Uterus (tissue), 4 donors: Measurements from ENCODE around the gene MYPOP. TPM values are rescaled to one million over a fixed set of nuclear protein-coding genes. Genes with fewer than 3 reads are reported as not detected.

Experiments used
- DNase-seq, 2 donors: peaks; one replicate each; pipeline ENCODE4 v3.0.0-alpha.2; 2019 to 2020
- H3K27ac ChIP-seq, 2 donors: fragments of 200-600 bp; sonication (generic); 1 replicate in 1 of 2; 2 replicates in 1 of 2; pipeline ENCODE4 v1.5.1; 2016 to 2018
- H3K27me3 ChIP-seq, 2 donors: fragments of 200-600 bp; sonication (generic); one replicate each; pipeline ENCODE4 v1.5.1; 2018 to 2019; ENCODE audit warnings: control low read depth in 1 of 2
- H3K36me3 ChIP-seq, 2 donors: fragments of 200-600 bp; sonication (generic); one replicate each; pipeline ENCODE4 v1.5.1; 2019; ENCODE audit warnings: control low read depth in 1 of 2
- H3K4me1 ChIP-seq, 2 donors: fragments of 200-600 bp; sonication (generic); one replicate each; pipeline ENCODE4 v1.5.1; 2018 to 2019; ENCODE audit warnings: control low read depth in 1 of 2
- H3K4me3 ChIP-seq, 2 donors: fragments of 200-600 bp; sonication (generic); 1 replicate in 1 of 2; 2 replicates in 1 of 2; pipeline ENCODE4 v1.5.1; 2018 to 2019; ENCODE audit warnings: mild to moderate bottlenecking in 1 of 2
- H3K9me3 ChIP-seq, 2 donors: fragments of 200-600 bp; sonication (generic); one replicate each; pipeline ENCODE4 v1.5.1; 2019; ENCODE audit warnings: control low read depth in 1 of 2
- POLR2A ChIP-seq, 2 donors: fragments of 450-650 bp; IDR thresholded peaks; one replicate each; pipeline ENCODE4 v1.6.1; 2016; ENCODE audit warnings: antibody characterized with exemption in 2 of 2, mild to moderate bottlenecking in 1 of 2, moderate library complexity in 1 of 2
- intact Hi-C: fragments of 100-400 bp; cut with DNase I; formaldehyde crosslinking; loops from one replicate; pipeline ENCODE4 v1.15.1; 2023; ENCODE audit warnings: low total_unique reads
- total RNA-seq, 4 donors: library from RNA; depleted of rRNA in 3 of 4; stranded (reverse); fragments of >200 nt in 3 of 4; gene quantifications; one replicate each; pipeline versions ENCODE4 v1.1.0 to v1.2.4, GENCODE V29; 2014 to 2023
- TF ChIP-seq, protein P1 (sequence below), 4 experiments: fragments of 200-600 bp in 2 of 4; fragments of 450-650 bp in 2 of 4; sonication (generic) in 2 of 4; IDR thresholded peaks; one replicate each; pipeline ENCODE4 v1.5.1; 2016 to 2019; ENCODE audit warnings: antibody characterized with exemption in 4 of 4, mild to moderate bottlenecking in 2 of 4, moderate library complexity in 1 of 4
- donor health status: DM: yes; HTN: yes; CAD: no.

Gene MYPOP
- total RNA-seq, 4 donors from 2014 or later, result 0.62 to 13.2 (median 2.8) TPM

DNA sequence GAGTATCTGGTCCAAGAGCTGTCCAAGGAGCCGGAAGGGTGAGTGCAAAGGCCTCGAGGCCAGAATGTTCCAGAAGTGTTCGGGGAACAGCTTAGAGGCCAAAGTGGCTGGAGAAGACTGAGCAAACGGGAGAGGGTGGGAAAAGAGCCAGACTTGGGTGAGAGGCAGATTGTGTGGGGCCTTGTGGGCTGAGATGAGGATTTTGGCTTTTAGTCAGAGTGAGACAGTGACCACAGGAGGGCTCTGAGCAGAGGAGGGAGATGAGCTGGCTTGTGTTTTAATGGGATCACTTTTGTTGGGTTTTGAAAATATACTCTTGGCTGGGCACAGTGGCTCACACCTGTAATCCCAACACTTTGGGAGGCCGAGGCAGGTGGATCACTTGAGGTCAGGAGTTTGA is 6.5 kb upstream of the MYPOP start:
- DNase-seq, result no peak
- Histone ChIP-seq H3K36me3 (no peaks in the 10 kb centered on the region), H3K4me3 (no peak overlapping the region), H3K27ac (no peak overlapping the region), H3K4me1 (no peaks in the 10 kb centered on the region), H3K27me3 (no peaks in the 10 kb centered on the region), H3K9me3 (no peaks in the 10 kb centered on the region)
- no peak for TF ChIP-seq POLR2A (IDR thresholded peaks at IDR 0.05)
- TF ChIP-seq, protein P1, sequence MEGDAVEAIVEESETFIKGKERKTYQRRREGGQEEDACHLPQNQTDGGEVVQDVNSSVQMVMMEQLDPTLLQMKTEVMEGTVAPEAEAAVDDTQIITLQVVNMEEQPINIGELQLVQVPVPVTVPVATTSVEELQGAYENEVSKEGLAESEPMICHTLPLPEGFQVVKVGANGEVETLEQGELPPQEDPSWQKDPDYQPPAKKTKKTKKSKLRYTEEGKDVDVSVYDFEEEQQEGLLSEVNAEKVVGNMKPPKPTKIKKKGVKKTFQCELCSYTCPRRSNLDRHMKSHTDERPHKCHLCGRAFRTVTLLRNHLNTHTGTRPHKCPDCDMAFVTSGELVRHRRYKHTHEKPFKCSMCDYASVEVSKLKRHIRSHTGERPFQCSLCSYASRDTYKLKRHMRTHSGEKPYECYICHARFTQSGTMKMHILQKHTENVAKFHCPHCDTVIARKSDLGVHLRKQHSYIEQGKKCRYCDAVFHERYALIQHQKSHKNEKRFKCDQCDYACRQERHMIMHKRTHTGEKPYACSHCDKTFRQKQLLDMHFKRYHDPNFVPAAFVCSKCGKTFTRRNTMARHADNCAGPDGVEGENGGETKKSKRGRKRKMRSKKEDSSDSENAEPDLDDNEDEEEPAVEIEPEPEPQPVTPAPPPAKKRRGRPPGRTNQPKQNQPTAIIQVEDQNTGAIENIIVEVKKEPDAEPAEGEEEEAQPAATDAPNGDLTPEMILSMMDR (IDR thresholded peaks at IDR 0.05), result no peak
- intact Hi-C loops, result no loop called here

DNA sequence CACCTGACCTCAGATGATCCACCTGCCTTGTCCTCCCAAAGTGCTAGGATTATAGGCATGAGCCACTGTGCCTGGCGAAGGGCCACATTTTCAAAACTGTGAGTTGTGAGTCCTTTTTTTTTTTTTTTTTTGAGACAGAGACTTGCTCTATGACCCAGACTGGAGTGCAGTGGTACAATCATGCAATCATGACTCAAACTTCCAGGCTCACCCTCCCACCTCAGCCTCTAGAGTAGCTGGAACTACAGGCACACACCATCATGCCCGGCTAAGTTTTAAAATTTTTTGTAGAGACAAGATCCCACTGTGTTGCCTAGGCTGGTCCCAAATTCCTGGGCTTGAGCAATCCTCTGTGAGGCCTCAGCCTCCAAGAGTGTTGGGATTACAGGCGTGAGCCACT is 3.8 kb upstream of the MYPOP start:
- no peak for TF ChIP-seq POLR2A (IDR thresholded peaks at IDR 0.05)
- TF ChIP-seq, protein P1 (IDR thresholded peaks at IDR 0.05), result no peak
- DNase-seq, result no peak
- H3K36me3 ChIP-seq, result no peaks in the 10 kb centered on the region
- H3K4me3 ChIP-seq, result no peak overlapping the region
- intact Hi-C loops, result no loop called here
- no peak overlapping the region for H3K27ac ChIP-seq
- H3K9me3 ChIP-seq, result no peaks in the 10 kb centered on the region
- H3K4me1 ChIP-seq, result peaks cover 0 to 6% of the 10 kb centered on the region in 2 donors
- H3K27me3 ChIP-seq, result no peaks in the 10 kb centered on the region

DNA sequence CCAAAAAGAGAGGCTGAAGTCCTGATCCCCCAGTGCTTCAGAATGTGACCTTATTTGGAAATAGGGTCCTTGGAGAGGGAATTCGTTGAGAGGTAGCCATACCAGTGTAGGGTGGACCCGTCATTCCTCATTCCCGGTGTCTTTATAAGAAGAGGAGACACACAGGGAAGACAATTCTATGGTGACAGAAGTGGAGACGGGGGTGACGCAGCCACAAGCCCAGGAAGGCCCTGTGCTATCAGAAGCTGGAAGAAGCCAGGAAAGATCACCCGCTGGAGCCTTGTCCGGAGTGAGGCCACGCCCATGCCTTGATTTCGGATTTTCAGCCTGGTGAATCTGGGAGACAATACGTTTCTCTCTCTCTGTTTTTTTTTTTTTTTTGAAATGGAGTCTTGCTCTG is 2.6 kb upstream of the MYPOP start:
- TF ChIP-seq, protein P1 (IDR thresholded peaks at IDR 0.05), result no peak
- no peak for TF ChIP-seq POLR2A (IDR thresholded peaks at IDR 0.05)
- Histone ChIP-seq H3K9me3 (no peaks in the 10 kb centered on the region), H3K27ac (no peak overlapping the region), H3K27me3 (no peaks in the 10 kb centered on the region), H3K4me1 (peaks cover 0 to 12% of the 10 kb centered on the region in 2 donors), H3K4me3 (no peak overlapping the region), H3K36me3 (no peaks in the 10 kb centered on the region)
- intact Hi-C loops, result no loop called here
- DNase-seq, result no peak

DNA sequence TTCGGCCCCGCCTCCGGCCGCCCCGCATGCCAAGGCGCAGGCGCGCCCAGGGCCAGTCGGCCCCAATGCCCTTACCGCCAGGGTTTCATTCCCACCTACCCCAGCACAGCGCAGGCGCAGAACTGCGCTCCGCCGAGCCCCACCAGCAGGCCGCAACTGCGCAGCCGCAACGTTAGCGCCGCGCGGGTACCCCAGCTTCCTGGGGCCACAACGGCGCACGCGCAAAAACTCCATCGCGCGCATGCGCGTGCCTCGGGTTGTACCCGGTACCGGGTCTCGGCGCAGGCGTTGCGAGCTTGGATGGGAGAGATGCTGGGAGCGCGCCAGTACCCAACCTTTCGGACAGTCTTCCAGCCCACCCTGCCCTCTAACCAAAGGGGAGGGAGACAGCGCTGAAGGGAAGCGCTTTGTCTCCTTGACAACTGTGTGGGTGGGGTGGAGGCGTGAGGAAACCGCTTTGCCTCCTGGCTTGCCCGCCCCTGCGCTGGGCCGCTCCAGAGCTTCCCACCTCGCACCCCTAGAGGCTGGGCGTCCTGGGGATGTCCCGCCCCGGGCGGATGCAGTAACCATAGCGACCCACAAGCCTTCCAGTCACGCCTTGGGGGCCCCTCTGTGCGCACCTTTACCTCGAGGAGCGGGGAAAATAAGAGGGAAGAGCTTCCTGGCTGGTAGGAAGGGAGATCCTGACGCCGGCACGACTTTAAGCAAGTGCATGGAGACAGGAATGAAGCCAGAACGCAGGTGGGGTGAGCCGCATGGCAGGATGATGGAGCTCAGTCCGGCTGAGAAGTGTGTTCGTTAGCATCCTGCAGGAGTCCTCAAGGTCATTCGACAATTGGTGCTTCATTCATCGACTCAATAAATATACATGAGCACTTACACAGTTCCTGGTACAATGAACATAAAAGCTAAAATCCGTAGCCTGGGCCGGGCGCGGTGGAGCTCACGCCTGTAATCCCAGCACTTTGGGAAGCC is 525 bp upstream of the MYPOP start:
- intact Hi-C loops, result no loop called here
- peak; percentile 97 to 100 for DNase-seq
- H3K4me1 ChIP-seq, result peaks cover 0 to 12% of the 10 kb centered on the region in 2 donors
- peak overlapping the region; percentile 83 to 85 for H3K27ac ChIP-seq
- H3K4me3 ChIP-seq, result peak overlapping the region; percentile 54 to 77
- H3K27me3 ChIP-seq, result no peaks in the 10 kb centered on the region
- no peaks in the 10 kb centered on the region for H3K9me3 ChIP-seq
- H3K36me3 ChIP-seq, result no peaks in the 10 kb centered on the region
- TF ChIP-seq, protein P1 (IDR thresholded peaks at IDR 0.05), result peak in 2 of 4 experiments; percentile 18 to 39
- TF ChIP-seq POLR2A (IDR thresholded peaks at IDR 0.05), result peak; percentile 9 to 80

DNA sequence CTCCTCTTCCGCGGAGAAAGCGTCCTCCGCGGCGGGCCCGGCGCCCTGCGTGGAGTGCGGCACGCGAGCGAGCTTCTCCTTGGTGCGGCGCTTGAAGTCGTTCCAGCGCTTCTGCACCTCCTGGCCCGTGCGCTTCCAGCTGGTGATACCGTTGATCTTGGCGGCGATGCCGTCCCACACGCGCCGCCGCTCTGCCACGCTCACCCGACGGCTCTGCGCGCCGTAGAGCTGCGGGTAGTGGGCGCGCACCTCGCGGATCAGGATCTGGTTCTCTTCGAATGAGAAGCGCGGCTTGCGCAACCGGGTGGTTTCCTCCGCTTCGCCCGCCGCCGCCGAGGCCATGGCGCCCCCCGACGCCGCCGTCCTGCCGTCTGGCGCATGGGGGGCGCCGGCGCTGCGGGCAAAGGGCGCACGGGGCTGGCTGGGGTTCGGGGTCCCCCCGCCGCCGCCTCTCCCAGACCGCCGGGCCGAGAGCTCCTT is 941 bp downstream of the MYPOP start:
- DNase-seq, result peak; percentile 47 to 56

More for the DNA sequence above, 941 bp downstream of the MYPOP start:
- Histone ChIP-seq H3K27me3 (no peaks in the 10 kb centered on the region), H3K4me1 (peaks cover 0 to 12% of the 10 kb centered on the region in 2 donors), H3K36me3 (no peaks in the 10 kb centered on the region), H3K4me3 (peak overlapping the region; percentile 54 to 77), H3K9me3 (no peaks in the 10 kb centered on the region), H3K27ac (peak overlapping the region; percentile 50 to 56)
- TF ChIP-seq POLR2A (IDR thresholded peaks at IDR 0.05), result no peak
- TF ChIP-seq, protein P1 (IDR thresholded peaks at IDR 0.05), result no peak
- intact Hi-C loops, result no loop called here
